ENCODE data around the gene TTC34. TPM values are rescaled to one million over a fixed set of nuclear protein-coding genes. Genes with fewer than 3 reads are reported as not detected.
A peak's percentile ranks its signal among the peaks of the same experiment; 100 is the strongest.

TTC34 gene
- total RNA-seq, 1 experiment from 2014 or later = 0.79 TPM

GRCh38 chr1:2784854-2785630 lies 16.5 kb downstream of the TTC34 start:
- H3K27ac Mint-ChIP-seq (ENCODE audit: unreplicated experiment) = no peak overlapping the region
- H3K9me3 Mint-ChIP-seq (ENCODE audit: unreplicated experiment) = peaks cover 11% of the 10 kb centered on the region
- intact Hi-C loops (cut with micrococcal nuclease; ENCODE audit: unreplicated experiment) = no loop called here

GRCh38 chr1:2783435-2784397 lies 17.8 kb downstream of the TTC34 start:
- peak in 1 of 2 experiments; percentile 14 for DNase-seq
- Mint-ChIP-seq H3K27me3 (ENCODE audit: insufficient read depth, unreplicated experiment) (peaks cover 2% of the 10 kb centered on the region), H3K36me3 (ENCODE audit: insufficient read depth, unreplicated experiment) (peaks cover 6% of the 10 kb centered on the region), H3K9me3 (ENCODE audit: unreplicated experiment) (peaks cover 11% of the 10 kb centered on the region), H3K4me1 (ENCODE audit: low read depth, unreplicated experiment) (no peaks in the 10 kb centered on the region), H3K27ac (ENCODE audit: unreplicated experiment) (no peak overlapping the region), H3K4me3 (ENCODE audit: unreplicated experiment) (no peak overlapping the region)
- ChIA-PET CTCF (no interaction called here), POLR2A (no interaction called here)
- intact Hi-C loops (cut with micrococcal nuclease; ENCODE audit: unreplicated experiment) = no loop called here
- no peaks in the 10 kb centered on the region for H3K27me3 ChIP-seq (replicated peaks; ENCODE audit: control insufficient read depth, insufficient read depth, low read length)
- H3K36me3 ChIP-seq (ENCODE audit: control insufficient read depth, insufficient read depth, low read length) = no peaks in the 10 kb centered on the region
- no TSS peak for BruUV-seq (replicated peaks)
- peaks cover 9% of the 10 kb centered on the region; the same call in 1 of the 2 replicates for H3K9me3 ChIP-seq
- no peak for TF ChIP-seq CTCF (IDR thresholded peaks at IDR 0.05; ENCODE audit: insufficient read depth in 1 of 2, low read depth in 1 of 2, low read length in 1 of 2, severe bottlenecking in 1 of 2, unreplicated experiment in 1 of 2)
- H3K4me3 ChIP-seq (ENCODE audit: low read depth, low read length) = no peak overlapping the region
- no peaks in the 10 kb centered on the region for H3K4me1 ChIP-seq

More at GRCh38 chr1:2784854-2785630, 16.5 kb downstream of the TTC34 start:
- ChIA-PET POLR2A (no interaction called here), CTCF (no interaction called here)
- Histone ChIP-seq H3K27me3 (replicated peaks; ENCODE audit: control insufficient read depth, insufficient read depth, low read length) (no peaks in the 10 kb centered on the region), H3K9me3 (peaks cover 9% of the 10 kb centered on the region; the same call in 1 of the 2 replicates), H3K4me3 (ENCODE audit: low read depth, low read length) (no peak overlapping the region), H3K36me3 (ENCODE audit: control insufficient read depth, insufficient read depth, low read length) (no peaks in the 10 kb centered on the region), H3K4me1 (no peaks in the 10 kb centered on the region)
- Mint-ChIP-seq H3K4me3 (ENCODE audit: unreplicated experiment) (no peak overlapping the region), H3K27me3 (ENCODE audit: insufficient read depth, unreplicated experiment) (no peaks in the 10 kb centered on the region), H3K4me1 (ENCODE audit: low read depth, unreplicated experiment) (no peaks in the 10 kb centered on the region), H3K36me3 (ENCODE audit: insufficient read depth, unreplicated experiment) (peaks cover 6% of the 10 kb centered on the region)
- peak in 1 of 2 experiments; percentile 21 for DNase-seq
- TF ChIP-seq CTCF (IDR thresholded peaks at IDR 0.05; ENCODE audit: insufficient read depth in 1 of 2, low read depth in 1 of 2, low read length in 1 of 2, severe bottlenecking in 1 of 2, unreplicated experiment in 1 of 2) = no peak
- no TSS peak for BruUV-seq (replicated peaks)

DNA sequence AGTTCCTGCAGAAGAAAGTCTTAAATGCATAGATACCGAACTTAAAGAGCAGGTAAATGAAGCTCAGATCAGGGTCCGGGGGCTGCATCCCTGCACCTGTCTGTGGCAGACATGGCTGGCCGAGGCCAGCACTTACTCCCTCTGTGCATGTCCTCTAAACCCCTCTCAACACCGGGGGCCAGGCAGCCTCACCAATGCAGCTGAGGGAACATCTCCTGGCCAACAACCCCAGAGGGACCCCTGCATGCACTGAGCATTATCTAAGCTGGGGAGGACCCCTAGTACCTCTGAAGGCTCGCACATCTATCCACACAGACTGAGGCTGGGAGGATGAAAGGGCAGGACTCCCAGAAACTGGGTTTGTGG lies 18.4 kb downstream of the TTC34 start:
- Mint-ChIP-seq H3K4me1 (ENCODE audit: low read depth, unreplicated experiment) (no peaks in the 10 kb centered on the region), H3K4me3 (ENCODE audit: unreplicated experiment) (no peak overlapping the region), H3K27ac (ENCODE audit: unreplicated experiment) (no peak overlapping the region), H3K27me3 (ENCODE audit: insufficient read depth, unreplicated experiment) (peaks cover 4% of the 10 kb centered on the region), H3K9me3 (ENCODE audit: unreplicated experiment) (peaks cover 11% of the 10 kb centered on the region), H3K36me3 (ENCODE audit: insufficient read depth, unreplicated experiment) (peaks cover 6% of the 10 kb centered on the region)
- Histone ChIP-seq H3K4me1 (no peaks in the 10 kb centered on the region), H3K9me3 (peaks cover 9% of the 10 kb centered on the region; the same call in 1 of the 2 replicates), H3K4me3 (ENCODE audit: low read depth, low read length) (no peak overlapping the region), H3K27me3 (replicated peaks; ENCODE audit: control insufficient read depth, insufficient read depth, low read length) (no peaks in the 10 kb centered on the region), H3K36me3 (ENCODE audit: control insufficient read depth, insufficient read depth, low read length) (no peaks in the 10 kb centered on the region)
- no peak for TF ChIP-seq CTCF (IDR thresholded peaks at IDR 0.05; ENCODE audit: insufficient read depth in 1 of 2, low read depth in 1 of 2, low read length in 1 of 2, severe bottlenecking in 1 of 2, unreplicated experiment in 1 of 2)
- CTCF ChIA-PET = no interaction called here
- intact Hi-C loops (cut with micrococcal nuclease; ENCODE audit: unreplicated experiment) = no loop called here
- BruUV-seq (replicated peaks) = no TSS peak
- peak in 1 of 2 experiments; percentile 9 for DNase-seq
- POLR2A ChIA-PET = no interaction called here
